ENCODE results near the gene PPP1R12A. TPM values are rescaled to one million over a fixed set of nuclear protein-coding genes. Genes with fewer than 3 reads are reported as not detected.
A peak's percentile ranks its signal among the peaks of the same experiment; 100 is the strongest.

PPP1R12A gene
- total and polyA plus RNA-seq, 9 donors = 28.9 to 104 (median 75.3) TPM

DNA sequence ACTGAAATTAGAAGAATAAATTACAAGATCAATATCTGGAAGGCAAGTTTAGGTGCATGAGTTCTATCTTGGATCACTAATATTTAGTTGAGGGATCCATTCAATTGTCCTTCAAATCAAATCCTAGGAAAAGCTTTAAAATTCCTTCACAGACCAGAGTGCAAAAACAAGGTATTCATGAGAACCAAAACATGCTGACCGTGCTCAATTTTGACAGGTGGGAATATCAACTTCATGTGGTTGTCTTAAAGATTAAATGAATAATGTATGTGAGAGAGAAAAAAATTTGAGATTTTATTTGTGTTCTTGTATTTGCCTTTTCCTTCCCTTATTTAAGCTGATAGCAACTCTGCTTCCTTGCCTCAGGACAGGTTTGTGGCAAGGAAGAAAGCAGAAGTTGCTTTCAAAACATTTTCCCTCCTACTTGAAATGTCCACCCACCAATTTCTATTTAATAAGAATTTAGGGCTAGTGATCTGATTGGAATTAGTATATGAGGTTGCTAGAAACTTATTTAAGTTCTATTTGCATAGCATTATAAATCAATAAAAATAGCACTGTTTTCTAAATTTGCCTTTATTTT is 4.9 kb upstream of the PPP1R12A start:
- Histone ChIP-seq H3K9me3 (no peaks in the 10 kb centered on the region), H3K4me3 (no peak overlapping the region), H3K4me1 (ENCODE audit: insufficient read depth) (no peaks in the 10 kb centered on the region), H3K36me3 (no peaks in the 10 kb centered on the region), H3K27me3 (no peaks in the 10 kb centered on the region), H3K27ac (no peak overlapping the region)
- no peak for DNase-seq
- WGBS, 3 donors = 87 to 93% (median 88%) methylated on average over 1 of the region's 1 CpG
- intact Hi-C loops (cut with DNase I) = loop anchor here in 1 of 4 donors (10.0 kb wide), 1 partner anchor 115 kb away; no protein-coding TSS in a partner anchor
- no peak for TF ChIP-seq EP300 (IDR thresholded peaks at IDR 0.05)
- TF ChIP-seq, protein P1, sequence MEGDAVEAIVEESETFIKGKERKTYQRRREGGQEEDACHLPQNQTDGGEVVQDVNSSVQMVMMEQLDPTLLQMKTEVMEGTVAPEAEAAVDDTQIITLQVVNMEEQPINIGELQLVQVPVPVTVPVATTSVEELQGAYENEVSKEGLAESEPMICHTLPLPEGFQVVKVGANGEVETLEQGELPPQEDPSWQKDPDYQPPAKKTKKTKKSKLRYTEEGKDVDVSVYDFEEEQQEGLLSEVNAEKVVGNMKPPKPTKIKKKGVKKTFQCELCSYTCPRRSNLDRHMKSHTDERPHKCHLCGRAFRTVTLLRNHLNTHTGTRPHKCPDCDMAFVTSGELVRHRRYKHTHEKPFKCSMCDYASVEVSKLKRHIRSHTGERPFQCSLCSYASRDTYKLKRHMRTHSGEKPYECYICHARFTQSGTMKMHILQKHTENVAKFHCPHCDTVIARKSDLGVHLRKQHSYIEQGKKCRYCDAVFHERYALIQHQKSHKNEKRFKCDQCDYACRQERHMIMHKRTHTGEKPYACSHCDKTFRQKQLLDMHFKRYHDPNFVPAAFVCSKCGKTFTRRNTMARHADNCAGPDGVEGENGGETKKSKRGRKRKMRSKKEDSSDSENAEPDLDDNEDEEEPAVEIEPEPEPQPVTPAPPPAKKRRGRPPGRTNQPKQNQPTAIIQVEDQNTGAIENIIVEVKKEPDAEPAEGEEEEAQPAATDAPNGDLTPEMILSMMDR (IDR thresholded peaks at IDR 0.05) = no peak
- no peak for TF ChIP-seq POLR2A (IDR thresholded peaks at IDR 0.05)

DNA sequence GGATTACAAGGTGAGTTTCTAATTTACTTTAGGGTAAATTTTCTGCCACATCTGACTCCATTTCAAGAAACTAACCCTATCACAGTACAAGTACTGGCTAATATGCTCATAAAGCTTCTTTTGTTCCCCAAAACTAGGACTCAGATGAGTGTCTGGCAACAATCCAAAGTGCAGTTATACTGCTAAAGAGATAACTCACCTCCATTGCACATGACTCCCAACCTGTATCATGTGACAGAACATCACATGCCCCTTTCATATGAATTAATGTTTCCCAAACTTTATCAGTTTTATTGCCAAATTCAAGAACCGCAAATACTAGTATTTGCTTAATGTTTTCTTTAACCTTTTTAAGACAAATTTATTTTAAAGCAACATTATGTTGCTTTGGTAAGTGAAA is 3.9 kb upstream of the PPP1R12A start:
- Histone ChIP-seq H3K27me3 (no peaks in the 10 kb centered on the region), H3K27ac (no peak overlapping the region), H3K4me1 (ENCODE audit: insufficient read depth) (no peaks in the 10 kb centered on the region), H3K4me3 (no peak overlapping the region), H3K9me3 (no peaks in the 10 kb centered on the region), H3K36me3 (no peaks in the 10 kb centered on the region)
- intact Hi-C loops (cut with DNase I) = loop anchor here in 1 of 4 donors (10.0 kb wide), 1 partner anchor 116 kb away; no protein-coding TSS in a partner anchor
- TF ChIP-seq EP300 (IDR thresholded peaks at IDR 0.05) (no peak), POLR2A (IDR thresholded peaks at IDR 0.05) (no peak)
- TF ChIP-seq, protein P1 (IDR thresholded peaks at IDR 0.05) = no peak
- DNase-seq = no peak
- 91 to 95% (median 95%) methylated on average over 1 of the region's 1 CpG for WGBS, 3 donors

DNA sequence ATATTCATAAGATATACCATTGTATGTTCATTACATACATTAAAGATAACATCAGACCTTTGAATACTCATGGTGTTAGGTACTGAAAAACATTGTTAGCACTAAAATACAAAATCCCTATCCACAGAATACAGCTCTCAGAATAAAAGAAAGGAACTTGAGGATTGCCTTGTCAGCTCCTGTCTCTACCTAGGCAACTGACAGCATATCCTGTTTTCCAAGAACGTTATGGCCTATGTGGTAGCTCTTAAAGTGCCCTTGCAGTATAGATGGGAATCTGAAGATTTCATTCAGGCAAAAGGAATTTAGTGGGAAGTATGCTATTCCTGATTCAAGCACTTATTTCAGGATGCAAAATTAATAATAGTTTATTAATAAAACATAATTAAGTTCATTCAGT is 1.8 kb upstream of the PPP1R12A start:
- TF ChIP-seq POLR2A (IDR thresholded peaks at IDR 0.05) (no peak), EP300 (IDR thresholded peaks at IDR 0.05) (no peak)
- TF ChIP-seq, protein P1 (IDR thresholded peaks at IDR 0.05) = no peak
- intact Hi-C loops (cut with DNase I) = loop anchor here in 1 of 4 donors (10.0 kb wide), 1 partner anchor 118 kb away; no protein-coding TSS in a partner anchor
- DNase-seq = no peak

DNA sequence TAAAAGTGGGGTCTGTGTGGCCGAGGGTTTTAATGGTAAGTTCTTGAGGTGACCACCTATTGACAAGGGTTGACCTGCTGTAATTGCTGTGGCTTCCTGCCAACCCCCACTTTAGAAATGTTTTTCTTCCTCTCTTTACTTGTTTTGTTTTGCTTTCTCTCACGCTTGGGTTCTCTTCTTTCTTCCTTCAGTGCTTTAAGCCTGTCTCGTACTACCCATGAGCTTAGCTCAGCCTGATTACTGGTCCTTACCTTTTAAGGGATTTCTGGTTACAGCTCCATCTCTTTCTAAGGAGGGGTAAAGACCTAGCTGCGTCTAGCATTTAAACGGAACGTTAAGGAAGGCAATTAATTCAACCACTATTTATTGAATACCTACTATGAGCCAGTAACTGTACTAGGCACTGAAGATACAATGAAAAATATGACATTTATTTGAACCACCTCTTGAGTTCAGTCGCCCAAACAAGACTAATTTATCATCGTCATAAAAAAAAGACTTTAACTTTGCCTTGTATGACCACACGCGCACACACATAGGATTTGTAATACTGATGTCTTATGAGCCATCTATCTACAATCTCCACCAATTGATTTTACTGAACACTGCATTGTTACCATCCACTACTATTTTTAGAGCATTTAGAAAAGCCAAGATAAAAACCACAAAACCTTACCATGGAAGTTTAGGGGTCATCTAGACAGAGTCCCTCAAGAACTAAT is 888 bp upstream of the PPP1R12A start:
- intact Hi-C loops (cut with DNase I) = loop anchor here in 1 of 4 donors (10.0 kb wide), 1 partner anchor 119 kb away; no protein-coding TSS in a partner anchor
- Histone ChIP-seq H3K27ac (peak overlapping the region; percentile 89 to 94), H3K27me3 (no peaks in the 10 kb centered on the region), H3K36me3 (no peaks in the 10 kb centered on the region), H3K4me3 (peak overlapping the region; percentile 85), H3K4me1 (ENCODE audit: insufficient read depth) (no peaks in the 10 kb centered on the region), H3K9me3 (no peaks in the 10 kb centered on the region)
- WGBS, 3 donors = 14 to 18% (median 16%) methylated on average over 10 of the region's 10 CpGs
- DNase-seq = peak in 1 of 5 donors; percentile 48
- TF ChIP-seq, protein P1 (IDR thresholded peaks at IDR 0.05) = no peak
- no peak for TF ChIP-seq POLR2A (IDR thresholded peaks at IDR 0.05)
- TF ChIP-seq EP300 (IDR thresholded peaks at IDR 0.05) = no peak

More for the DNA sequence above, 1.8 kb upstream of the PPP1R12A start:
- Histone ChIP-seq H3K27ac (peak overlapping the region in 1 of 2 donors; percentile 89), H3K4me1 (ENCODE audit: insufficient read depth) (no peaks in the 10 kb centered on the region), H3K4me3 (peak overlapping the region; percentile 85), H3K9me3 (no peaks in the 10 kb centered on the region), H3K27me3 (no peaks in the 10 kb centered on the region), H3K36me3 (no peaks in the 10 kb centered on the region)
- WGBS, 3 donors = 4 to 12% (median 8%) methylated on average over 1 of the region's 1 CpG
